AG04450 (cell line): Measurements from ENCODE around the gene BRF1. TPM values are rescaled to one million over a fixed set of nuclear protein-coding genes. Genes with fewer than 3 reads are reported as not detected.

Experiments
- CTCF ChIA-PET: fragments of 300-600, 350-600 bp; formaldehyde crosslinking; extraction: SDS; loops from one replicate; lab custom pipeline; 2022; ENCODE audit warnings: antibody characterized with exemption, inconsistent platforms; lab: Charles Lee
- POLR2A ChIA-PET: fragments of 350-600 bp; formaldehyde crosslinking; extraction: SDS; loops from one replicate; lab custom pipeline; 2021; ENCODE audit warnings: antibody characterized with exemption, inconsistent platforms; lab: Yijun Ruan, JAX
- DNase-seq: peaks from one replicate; pipeline ENCODE4 v3.0.0-alpha.2; 2011; ENCODE audit warnings: low read depth, low spot score
- H3K27ac ChIP-seq: one replicate; pipeline ENCODE4 v1.5.1; 2012; ENCODE audit warnings: low read depth, low read length, control low read depth
- H3K27me3 ChIP-seq: one replicate; pipeline ENCODE4 v1.6.0; 2012; ENCODE audit warnings: low read length; ENCODE audit not compliant: control insufficient read depth, insufficient read depth
- H3K4me3 ChIP-seq: 2 replicates; pipeline ENCODE4 v1.5.1; 2011; ENCODE audit warnings: mild to moderate bottlenecking, low read depth, low read length, control low read depth
- H3K9me3 ChIP-seq: 2 replicates; pipeline ENCODE4 v1.5.1; 2012; ENCODE audit warnings: low read length; ENCODE audit not compliant: control insufficient read depth, insufficient read depth
- CTCF ChIP-seq: IDR thresholded peaks from 2 replicates; pipeline ENCODE4 v1.5.1; 2011; ENCODE audit warnings: low read depth, low read length, control low read depth, inconsistent platforms
- polyA plus RNA-seq: library from polyadenylated mRNA; depleted of rRNA; stranded (reverse); fragments of >200 nt; gene quantifications from 2 replicates; pipeline ENCODE4 v1.2.3, GENCODE V29; 2011

BRF1 gene
- polyA plus RNA-seq, 1 experiment: 6.3 TPM

GRCh38 chr14:105315211-105315721, 14.5 kb upstream of the BRF1 start:
- Histone ChIP-seq H3K4me3 (peak overlapping the region; percentile 77), H3K27me3 (no peaks in the 10 kb centered on the region), H3K9me3 (no peaks in the 10 kb centered on the region), H3K27ac (peak overlapping the region; percentile 11)
- TF ChIP-seq CTCF: no peak
- POLR2A ChIA-PET: interaction anchor here (1.2 to 3.3 kb wide), 2 partner anchors 14 to 37 kb away, joined by 3 to 23 read pairs; partner anchors contain the start of gene BRF1
- CTCF ChIA-PET: interaction anchor here (0.7 kb wide), 1 partner anchor 133 kb away, joined by 4 read pairs; no protein-coding TSS in a partner anchor
- no peak for DNase-seq

- no peaks in the 10 kb centered on the region for H3K27me3 ChIP-seq
- TF ChIP-seq CTCF: no peak
- peak within 1 kb of the TSS; percentile 77 for H3K4me3 ChIP-seq
- DNase-seq: peak; percentile 41
- peak within 1 kb of the TSS; percentile 21 for H3K27ac ChIP-seq
- ChIA-PET CTCF (interaction anchor here (0.6 to 0.9 kb wide), 2 partner anchors 57 to 134 kb away, joined by 3 to 7 read pairs; no protein-coding TSS in a partner anchor), POLR2A (interaction anchor here (1.2 to 3.3 kb wide), 2 partner anchors 14 to 37 kb away, joined by 3 to 23 read pairs; partner anchors contain the start of gene BRF1)
- no peaks in the 10 kb centered on the region for H3K9me3 ChIP-seq
These were observed 13.7 kb upstream of the BRF1 start, which contains the start of gene PACS2 for GRCh38 chr14:105314287-105315200. Gene PACS2, plus strand, starts transcription at chr14:105314748. Its CDS starts 171 bp downstream, at chr14:105314919.

GRCh38 chr14:105313381-105314286, 12.8 kb upstream of the BRF1 start:
- TF ChIP-seq CTCF: no peak
- ChIA-PET POLR2A (interaction anchor here (3.3 kb wide), 1 partner anchor 13 kb away, joined by 23 read pairs; the partner anchor contains the start of gene BRF1), CTCF (interaction anchor here (0.6 to 0.9 kb wide), 3 partner anchors 57 to 167 kb away, joined by 3 to 7 read pairs (median 3); no protein-coding TSS in a partner anchor)
- no peaks in the 10 kb centered on the region for H3K9me3 ChIP-seq
- H3K27ac ChIP-seq: peak overlapping the region; percentile 21
- DNase-seq: no peak
- H3K27me3 ChIP-seq: no peaks in the 10 kb centered on the region
- H3K4me3 ChIP-seq: peak overlapping the region; percentile 67

- no peak for TF ChIP-seq CTCF
- CTCF ChIA-PET: interaction anchor here (0.8 kb wide), 1 partner anchor 168 kb away, joined by 3 read pairs; no protein-coding TSS in a partner anchor
- Histone ChIP-seq H3K9me3 (no peaks in the 10 kb centered on the region), H3K4me3 (no peak overlapping the region), H3K27me3 (no peaks in the 10 kb centered on the region), H3K27ac (no peak overlapping the region)
- DNase-seq: no peak
- POLR2A ChIA-PET: interaction anchor here (3.3 kb wide), 1 partner anchor 12 kb away, joined by 23 read pairs; the partner anchor contains the start of gene BRF1
These were observed 12.2 kb upstream of the BRF1 start for GRCh38 chr14:105312973-105313372.
